D721Med (cell line): ENCODE data around the gene MRPL41.
"Not testable (repeated sequence)": the region's sequence is repeated elsewhere in the genome, so short reads cannot be mapped to it uniquely, and the experiment has no call there.

Experiments used
- DNase-seq: peaks from one replicate; pipeline ENCODE4 v3.0.0; 2011; ENCODE audit warnings: low spot score; ENCODE audit not compliant: insufficient read length
- FAIRE-seq: peaks from 2 replicates; lab custom pipeline; 2011; peaks lifted over from hg19 to GRCh38; lab: Jason Lieb, UNC
- CTCF ChIP-seq: IDR thresholded peaks from 2 replicates; pipeline ENCODE4 v1.5.1; 2012; ENCODE audit warnings: mild to moderate bottlenecking, control low read depth; ENCODE audit not compliant: insufficient read depth; ENCODE audit errors: missing control alignments

Gene MRPL41

GRCh38 chr9:137516144-137516917 lies 35.3 kb upstream of the MRPL41 start:
- no peak for TF ChIP-seq CTCF
- DNase-seq, result no peak
- FAIRE-seq, result no peak

GRCh38 chr9:137518661-137519459 lies 32.8 kb upstream of the MRPL41 start:
- FAIRE-seq, DNase-seq: not testable (repeated sequence)

- no peak for FAIRE-seq
- TF ChIP-seq CTCF, result no peak
- DNase-seq, result no peak
Observed at GRCh38 chr9:137519553-137519952, 32.1 kb upstream of the MRPL41 start.

GRCh38 chr9:137520614-137521404 lies 30.9 kb upstream of the MRPL41 start:
- FAIRE-seq, result no peak
- DNase-seq, result no peak

GRCh38 chr9:137521405-137521985 lies 30.2 kb upstream of the MRPL41 start:
- FAIRE-seq, result no peak
- no peak for DNase-seq
- no peak for TF ChIP-seq CTCF

More at GRCh38 chr9:137520614-137521404, 30.9 kb upstream of the MRPL41 start:
- no peak for TF ChIP-seq CTCF

GRCh38 chr9:137522746-137523455 lies 28.8 kb upstream of the MRPL41 start:
- DNase-seq, result no peak
- no peak for FAIRE-seq
- no peak for TF ChIP-seq CTCF
